ENCODE data around the gene PUM1.
"Not testable (repeated sequence)": the region's sequence is repeated elsewhere in the genome, so short reads cannot be mapped to it uniquely, and the experiment has no call there.

Gene PUM1

GRCh38 chr1:31062867-31063380, 2.6 kb downstream of the PUM1 start:
- FAIRE-seq, result no peak

GRCh38 chr1:31062162-31062866, 3.2 kb downstream of the PUM1 start:
- not testable (repeated sequence) for FAIRE-seq

- no peak for FAIRE-seq
Observed at GRCh38 chr1:31058012-31058411, 7.5 kb downstream of the PUM1 start.

DNA sequence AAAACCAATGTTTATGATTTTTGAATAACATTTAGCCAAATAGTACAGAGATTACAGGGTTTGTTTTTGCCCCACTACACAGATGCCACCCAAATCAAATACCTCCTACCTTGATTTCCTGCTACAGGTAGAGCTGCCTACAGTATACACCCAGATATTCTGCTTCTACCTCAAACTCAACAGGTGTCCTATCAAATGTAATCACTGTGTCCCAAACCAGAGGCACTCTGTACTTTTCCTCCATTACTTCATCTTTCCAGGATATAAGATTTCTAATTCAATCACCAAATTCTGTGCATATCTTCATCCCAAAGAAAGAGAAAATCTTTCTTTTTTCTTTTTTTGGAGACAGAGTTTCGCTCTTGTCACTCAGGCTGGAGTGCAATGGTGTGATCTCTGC, 9.6 kb downstream of the PUM1 start:
- no peak for FAIRE-seq

DNA sequence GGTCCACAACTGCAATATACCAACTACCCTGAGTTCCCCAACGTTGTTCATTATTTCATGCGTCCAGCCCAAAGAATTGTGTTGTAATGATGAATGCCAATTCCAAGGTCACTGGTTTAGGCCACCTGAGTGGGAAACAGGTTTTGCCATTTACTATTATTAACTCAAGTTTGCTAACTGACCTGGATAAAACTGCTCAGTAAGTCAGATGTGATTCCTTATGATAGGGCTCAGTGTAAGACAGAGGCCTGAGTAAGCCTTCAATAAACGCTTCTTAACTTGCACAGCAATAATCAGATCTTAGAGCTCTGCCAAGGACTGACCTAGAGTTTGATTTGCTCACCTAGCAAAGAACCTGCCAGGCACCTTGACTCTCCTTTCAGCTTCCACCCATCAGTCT, 10.0 kb downstream of the PUM1 start:
- FAIRE-seq, result no peak

DNA sequence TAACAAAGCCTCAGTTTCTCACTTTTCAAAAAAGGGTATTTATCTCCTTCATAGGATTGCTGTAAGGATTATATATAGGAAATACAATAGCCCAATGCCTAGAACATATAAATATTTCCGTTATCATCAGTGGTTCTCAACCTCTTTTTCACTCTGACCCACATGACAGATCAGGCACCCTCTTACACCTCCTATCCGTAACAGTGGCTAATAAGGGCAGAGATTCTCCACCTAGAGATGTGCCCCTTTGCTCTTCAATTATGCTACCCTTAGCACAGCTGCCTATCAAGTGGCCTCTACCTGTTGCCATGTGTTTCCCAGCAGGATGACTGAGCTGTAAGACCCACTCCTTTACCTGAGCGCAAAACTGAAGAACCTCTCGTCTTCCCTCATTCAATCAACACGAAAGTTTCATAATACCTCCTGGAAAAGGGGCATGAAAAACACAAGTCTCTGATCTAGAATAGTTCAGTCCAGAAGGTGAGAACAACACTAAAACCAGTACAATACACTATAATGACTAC, 10.5 kb downstream of the PUM1 start:
- no peak for FAIRE-seq

DNA sequence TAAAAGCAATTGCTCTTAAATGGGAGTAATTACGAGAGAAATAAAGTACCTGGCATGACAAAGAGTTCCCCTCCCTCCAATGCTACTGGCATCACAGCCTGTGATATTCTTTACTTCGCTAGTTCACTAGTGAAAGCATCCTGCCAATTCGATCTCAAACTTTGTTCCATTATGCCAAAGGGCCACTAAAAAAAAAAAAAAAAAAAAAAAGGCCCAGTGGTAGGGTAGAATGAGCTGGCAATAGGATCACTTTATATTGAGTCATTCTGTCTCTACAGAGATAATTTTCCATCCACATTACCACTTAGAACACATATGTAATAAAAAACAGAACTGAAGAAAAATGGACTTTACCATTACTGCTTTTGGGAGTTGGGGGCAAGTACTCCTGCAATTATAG, 11.2 kb downstream of the PUM1 start:
- FAIRE-seq, result no peak

- not testable (repeated sequence) for FAIRE-seq
Observed at GRCh38 chr1:31052613-31053012, 12.9 kb downstream of the PUM1 start.

DNA sequence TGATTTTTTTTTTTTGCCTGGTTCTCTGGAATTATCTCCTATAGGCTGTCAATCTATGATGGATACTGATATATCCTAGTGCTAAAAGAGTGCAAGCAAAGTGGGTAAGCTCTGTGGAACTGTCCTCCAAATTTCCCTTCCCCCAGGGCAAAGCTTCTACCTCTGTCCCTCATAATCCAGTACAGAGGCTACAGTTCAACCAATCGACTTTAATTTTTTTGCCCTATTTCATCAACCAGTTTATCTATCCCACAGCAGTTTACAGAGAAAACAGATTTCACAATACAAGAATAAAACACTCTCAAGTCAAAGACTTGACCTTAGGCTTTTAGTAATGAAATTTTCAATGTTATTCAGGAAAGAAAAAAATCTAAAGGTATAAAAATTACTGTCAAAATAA, 13.9 kb downstream of the PUM1 start:
- no peak for FAIRE-seq

DNA sequence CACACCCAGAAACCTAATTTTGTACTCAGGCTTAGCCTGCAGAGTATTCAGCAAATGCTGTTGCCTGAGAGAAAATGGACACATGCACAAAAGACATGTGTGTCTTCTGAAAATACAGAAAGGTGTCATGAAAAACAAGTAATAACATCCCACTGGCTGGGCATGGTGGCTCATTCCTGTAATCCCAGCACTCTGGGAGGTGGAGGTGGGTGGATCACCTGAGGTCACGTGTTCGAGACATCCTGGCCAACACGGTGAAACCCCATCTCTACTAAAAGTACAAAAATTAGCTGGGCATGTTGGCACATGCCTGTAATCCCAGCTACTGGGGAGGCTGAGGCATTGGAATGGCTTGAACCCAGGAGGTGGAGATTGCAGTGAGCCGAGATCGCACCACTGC, 18.0 kb downstream of the PUM1 start:
- FAIRE-seq, result not testable (repeated sequence)

DNA sequence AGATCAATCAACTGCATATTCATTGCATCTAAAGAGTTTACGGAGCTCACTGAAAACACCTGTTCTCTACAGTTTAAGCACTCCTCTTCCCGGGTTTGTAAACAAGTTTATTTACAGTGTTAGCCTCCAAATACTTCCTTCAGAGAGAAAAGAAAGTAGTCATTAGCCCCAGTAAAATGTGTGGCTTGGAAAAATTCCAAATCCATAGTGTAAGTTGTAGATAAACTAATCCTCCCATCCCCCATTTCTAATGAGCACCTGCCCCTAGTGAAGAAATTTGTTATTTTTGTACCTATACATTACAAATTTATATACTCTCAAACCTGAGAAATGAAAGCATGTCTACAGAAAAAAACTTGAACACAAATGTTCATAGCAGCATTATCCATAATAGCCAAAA, 21.9 kb downstream of the PUM1 start:
- no peak for FAIRE-seq

DNA sequence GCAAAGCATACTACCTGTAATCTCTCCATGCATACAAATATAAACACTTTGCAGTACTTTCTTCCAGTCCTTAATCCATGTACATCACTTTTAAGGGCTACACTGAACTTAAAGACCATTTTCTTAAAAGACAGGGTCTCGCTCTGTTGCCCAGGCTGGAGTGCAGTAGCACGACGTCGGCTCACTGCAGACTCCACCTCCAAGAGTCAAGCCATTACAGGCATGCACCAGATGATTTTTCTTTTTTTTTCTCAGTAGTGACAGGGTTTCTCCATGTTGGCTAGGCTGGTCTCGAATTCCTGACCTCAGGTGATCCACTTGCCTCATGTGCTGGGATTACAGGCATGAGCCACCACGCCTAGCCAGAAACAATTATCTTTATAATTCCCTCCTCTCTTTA, 22.9 kb downstream of the PUM1 start:
- no peak for FAIRE-seq

GRCh38 chr1:31041529-31041928, 24.0 kb downstream of the PUM1 start:
- no peak for FAIRE-seq

DNA sequence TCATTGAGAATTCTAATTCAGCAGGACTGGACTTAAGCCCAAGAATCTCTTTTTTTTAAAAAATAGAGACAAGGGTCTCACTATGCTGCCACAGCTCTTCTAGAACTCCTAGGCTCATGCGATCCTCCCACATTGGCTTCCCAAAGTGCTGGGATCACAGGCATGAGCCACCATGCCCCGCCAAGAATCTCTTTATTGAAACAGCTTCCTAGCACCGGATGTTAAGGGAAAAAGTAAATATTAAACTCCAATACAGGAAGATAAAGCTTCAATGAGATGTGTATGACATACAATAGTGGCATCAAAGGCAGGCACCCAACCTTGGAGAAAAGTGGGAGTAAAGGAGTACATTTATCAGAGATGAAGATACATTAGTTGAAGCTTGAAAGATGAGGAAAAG, 25.5 kb downstream of the PUM1 start:
- FAIRE-seq, result no peak

- not testable (repeated sequence) for FAIRE-seq
Observed at GRCh38 chr1:31038935-31039334, 26.6 kb downstream of the PUM1 start.

DNA sequence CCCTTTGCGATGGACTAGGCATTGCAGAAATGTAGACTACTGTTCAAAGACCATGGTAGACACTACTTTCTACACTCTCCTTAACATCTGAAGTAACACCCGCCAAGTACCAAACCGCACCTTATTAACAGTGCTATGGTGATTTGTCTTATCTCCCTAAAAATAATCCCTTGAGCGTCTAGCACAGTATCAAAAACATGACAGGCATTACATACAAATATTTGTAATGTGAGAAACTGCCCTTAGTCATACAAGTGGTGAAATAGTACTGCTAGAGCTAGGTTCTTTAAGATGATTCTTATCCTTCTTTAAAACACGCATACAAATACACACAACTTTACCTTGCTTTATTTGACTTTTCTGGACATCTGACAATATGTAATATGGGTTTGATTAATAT, 27.2 kb downstream of the PUM1 start:
- FAIRE-seq, result no peak

DNA sequence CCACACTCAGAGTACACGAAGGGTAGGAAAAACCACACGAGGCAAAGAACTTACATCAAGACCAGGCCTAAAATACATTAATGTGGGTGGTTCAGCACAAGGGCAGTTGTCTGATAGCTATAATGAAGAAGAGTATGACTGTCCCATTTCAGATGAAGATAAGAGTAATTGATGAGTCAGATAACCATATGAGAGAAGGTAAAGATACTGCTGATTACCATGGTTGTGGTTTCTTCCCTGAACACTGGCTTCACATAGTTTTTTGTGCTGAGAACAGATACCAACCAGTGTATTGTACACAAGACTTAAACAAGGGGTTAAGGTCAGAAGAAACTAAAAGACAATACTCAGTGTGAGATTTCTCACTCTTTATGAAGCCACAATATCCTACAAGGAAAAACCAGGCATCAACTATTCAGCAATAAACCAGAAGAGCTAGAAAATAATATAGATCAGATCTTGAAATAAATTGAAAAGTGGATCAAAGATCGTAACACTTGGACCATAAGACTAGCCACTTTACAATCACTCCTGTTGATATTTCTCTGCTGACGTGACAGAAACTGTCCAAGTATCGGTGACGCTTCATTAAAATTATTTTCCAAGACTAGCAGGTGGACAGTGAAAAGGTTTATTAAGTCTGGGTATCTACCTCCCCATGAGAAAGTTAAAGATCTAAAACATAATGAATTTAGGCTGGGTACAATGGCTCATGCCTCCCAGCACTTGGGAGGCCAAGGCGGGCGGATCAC, 28.6 kb downstream of the PUM1 start:
- FAIRE-seq, result no peak

DNA sequence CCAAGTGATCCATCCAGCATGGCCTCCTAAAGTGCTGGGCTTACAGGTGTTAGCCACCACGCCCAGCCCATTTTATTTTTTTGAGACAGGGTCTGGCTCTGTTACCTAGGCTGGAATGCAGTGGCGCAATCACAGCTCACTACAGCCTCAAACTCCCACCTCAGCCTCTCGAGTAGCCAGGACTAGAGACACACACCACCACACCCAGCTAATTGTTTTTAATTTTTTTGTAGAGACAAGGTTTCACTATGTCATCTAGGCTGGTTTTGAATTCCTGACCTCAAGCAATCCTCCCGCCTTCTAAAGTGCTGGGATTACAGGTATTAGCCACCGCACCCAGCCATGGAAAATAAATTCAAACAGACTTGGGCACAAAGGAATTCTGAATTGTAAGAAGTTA, 31.9 kb downstream of the PUM1 start:
- FAIRE-seq, result no peak

GRCh38 chr1:31032266-31032665, 33.3 kb downstream of the PUM1 start:
- FAIRE-seq, result no peak

DNA sequence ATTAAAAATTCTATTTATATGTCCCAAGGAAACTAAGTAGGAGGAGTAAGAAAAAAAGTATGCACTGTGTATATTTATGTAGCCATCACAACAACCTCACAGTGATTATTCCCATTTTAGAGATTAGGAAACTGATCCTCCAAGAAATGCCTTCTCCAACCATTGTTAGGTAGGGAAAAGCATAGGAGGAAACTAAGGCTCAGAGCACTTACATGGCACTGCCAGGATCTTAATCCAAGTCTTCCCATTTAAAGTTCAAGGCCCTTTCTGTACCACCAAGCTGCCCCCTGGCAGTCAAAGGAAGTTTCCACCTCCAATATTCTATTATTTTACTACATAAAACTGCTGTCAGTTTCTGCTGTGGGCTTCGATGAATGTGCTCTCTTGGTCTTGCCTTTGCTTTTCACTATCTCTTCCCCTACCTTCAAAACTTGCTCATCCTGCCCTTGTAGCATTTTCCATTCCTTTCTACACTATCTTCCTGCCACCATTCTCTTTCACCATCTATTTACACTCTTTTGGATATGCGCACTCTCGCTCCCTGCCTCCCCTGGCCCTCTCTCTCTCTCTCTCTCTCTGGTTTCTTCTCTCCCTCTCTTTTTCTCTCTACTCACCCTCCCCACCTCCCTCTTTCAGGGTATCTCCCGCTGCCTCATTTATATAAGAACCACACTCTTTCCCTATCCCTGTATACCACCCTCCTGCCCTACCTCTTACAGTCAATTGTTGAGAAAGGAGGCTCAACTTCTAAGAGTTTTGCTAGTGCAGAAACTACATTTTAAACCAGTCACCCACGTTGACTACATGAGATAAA, 34.0 kb downstream of the PUM1 start:
- FAIRE-seq, result no peak

GRCh38 chr1:31029026-31029425, 36.5 kb downstream of the PUM1 start:
- FAIRE-seq, result no peak

- FAIRE-seq, result no peak
Observed at GRCh38 chr1:31027693-31028526, 37.6 kb downstream of the PUM1 start.
